Activated naive CD4-positive, alpha-beta T cell treated with anti-CD3 and anti-CD28 coated beads, Interleukin-2, amount 10 ng/mL, durations not matched to agents 7 days and 5 days (primary cell): Measurements from ENCODE around the gene SYT9.

Experiments
- CTCF ChIA-PET: fragments of 350-600 bp; sonication (Branson Sonifier 250); formaldehyde crosslinking; loops from one replicate; lab custom pipeline; 2021; ENCODE audit warnings: antibody characterized with exemption; lab: Charles Lee
- DNase-seq: peaks from one replicate; pipeline ENCODE4 v3.0.0-alpha.2; 2020
- H3K27ac Mint-ChIP-seq: one replicate; pipeline ENCODE4 v1.8.0; 2021; ENCODE audit warnings: mild to moderate bottlenecking, moderate library complexity, mixed read lengths
- H3K27me3 Mint-ChIP-seq: one replicate; pipeline ENCODE4 v1.8.0; 2021; ENCODE audit warnings: mild to moderate bottlenecking, mixed read lengths
- H3K36me3 Mint-ChIP-seq: one replicate; pipeline ENCODE4 v1.8.0; 2021; ENCODE audit warnings: mixed read lengths
- H3K4me1 Mint-ChIP-seq: one replicate; pipeline ENCODE4 v1.8.0; 2021; ENCODE audit warnings: mixed read lengths
- H3K4me3 Mint-ChIP-seq: one replicate; pipeline ENCODE4 v1.8.0; 2021; ENCODE audit warnings: mild to moderate bottlenecking, moderate library complexity, mixed read lengths
- H3K9me3 Mint-ChIP-seq: one replicate; pipeline ENCODE4 v1.8.0; 2021; ENCODE audit warnings: mixed read lengths

Gene SYT9

DNA sequence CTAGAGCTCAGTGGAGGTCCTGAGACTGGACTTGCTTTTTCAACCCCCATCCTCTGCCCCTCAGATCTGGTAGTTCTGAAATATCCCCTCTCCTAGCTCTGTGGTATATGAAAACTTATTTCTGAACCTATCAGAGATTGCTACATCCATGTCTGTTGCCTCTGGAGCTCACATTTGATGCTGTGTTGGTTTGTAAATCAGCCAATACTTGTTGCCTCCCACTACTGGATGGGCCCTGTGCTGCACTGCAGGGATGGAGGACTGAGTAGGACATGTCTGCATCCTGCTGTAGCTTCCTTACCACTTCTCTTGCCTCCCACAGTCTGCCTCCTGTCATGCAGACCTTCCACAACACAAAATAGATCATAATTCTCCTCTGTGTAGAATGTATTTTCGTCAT is 238.8 kb downstream of the SYT9 start:
- no peak overlapping the region for H3K27ac Mint-ChIP-seq
- no peaks in the 10 kb centered on the region for H3K9me3 Mint-ChIP-seq
- CTCF ChIA-PET = no interaction called here
- H3K4me3 Mint-ChIP-seq = no peak overlapping the region
- DNase-seq = no peak
- no peaks in the 10 kb centered on the region for H3K4me1 Mint-ChIP-seq
- H3K36me3 Mint-ChIP-seq = no peaks in the 10 kb centered on the region
- no peaks in the 10 kb centered on the region for H3K27me3 Mint-ChIP-seq

GRCh38 chr11:7492253-7492652 is 240.5 kb downstream of the SYT9 start:
- H3K9me3 Mint-ChIP-seq = no peaks in the 10 kb centered on the region
- H3K4me3 Mint-ChIP-seq = no peak overlapping the region
- no peaks in the 10 kb centered on the region for H3K27me3 Mint-ChIP-seq
- no peak overlapping the region for H3K27ac Mint-ChIP-seq
- no peak for DNase-seq
- CTCF ChIA-PET = no interaction called here
- H3K36me3 Mint-ChIP-seq = no peaks in the 10 kb centered on the region
- no peaks in the 10 kb centered on the region for H3K4me1 Mint-ChIP-seq

GRCh38 chr11:7493670-7494069 is 242.0 kb downstream of the SYT9 start:
- Mint-ChIP-seq H3K9me3 (no peaks in the 10 kb centered on the region), H3K27ac (no peak overlapping the region), H3K4me3 (no peak overlapping the region), H3K4me1 (no peaks in the 10 kb centered on the region), H3K27me3 (no peaks in the 10 kb centered on the region), H3K36me3 (no peaks in the 10 kb centered on the region)
- DNase-seq = no peak
- CTCF ChIA-PET = no interaction called here

DNA sequence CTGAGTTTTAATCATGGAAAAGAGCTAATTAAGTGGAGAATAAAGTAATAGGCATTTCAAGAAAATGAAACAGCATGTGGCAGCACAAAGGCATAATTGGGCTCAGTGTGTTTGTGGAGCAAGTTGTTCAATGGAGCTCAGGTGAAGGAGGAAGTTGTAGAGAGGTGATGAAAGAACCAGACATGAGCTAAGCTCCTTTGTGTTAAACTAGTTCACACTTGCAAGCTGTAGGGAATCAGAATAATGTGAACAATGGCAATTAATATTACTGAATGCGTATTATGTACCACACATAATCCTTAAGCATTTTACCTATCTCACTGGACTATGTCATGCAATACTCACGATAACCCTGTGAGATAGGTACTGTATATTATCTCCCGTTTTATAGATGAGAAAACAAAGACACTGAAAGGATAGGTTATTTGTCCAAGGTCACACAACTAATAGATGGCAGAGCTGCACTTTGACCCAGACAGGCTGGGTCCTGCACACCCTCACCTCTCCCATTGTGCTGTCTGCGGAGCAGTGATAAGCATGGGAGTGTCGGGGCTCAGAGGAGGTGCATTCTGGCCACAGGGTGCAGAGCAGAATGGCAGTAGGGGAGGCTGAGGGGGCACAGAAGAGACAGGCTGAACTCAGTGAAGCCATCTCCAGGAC is 242.5 kb downstream of the SYT9 start:
- no peak for DNase-seq
- CTCF ChIA-PET = no interaction called here
- Mint-ChIP-seq H3K27me3 (no peaks in the 10 kb centered on the region), H3K27ac (no peak overlapping the region), H3K4me1 (no peaks in the 10 kb centered on the region), H3K4me3 (no peak overlapping the region), H3K9me3 (no peaks in the 10 kb centered on the region), H3K36me3 (no peaks in the 10 kb centered on the region)

GRCh38 chr11:7495882-7496551 is 244.3 kb downstream of the SYT9 start:
- Mint-ChIP-seq H3K4me1 (no peaks in the 10 kb centered on the region), H3K27me3 (peaks cover 5% of the 10 kb centered on the region), H3K36me3 (no peaks in the 10 kb centered on the region), H3K27ac (no peak overlapping the region), H3K4me3 (no peak overlapping the region), H3K9me3 (no peaks in the 10 kb centered on the region)
- DNase-seq = no peak
- CTCF ChIA-PET = interaction anchor here (0.6 kb wide), 1 partner anchor 91 kb away, joined by 5 read pairs; no protein-coding TSS in a partner anchor

- Mint-ChIP-seq H3K36me3 (no peaks in the 10 kb centered on the region), H3K27ac (no peak overlapping the region), H3K27me3 (peaks cover 5% of the 10 kb centered on the region), H3K4me1 (no peaks in the 10 kb centered on the region), H3K9me3 (no peaks in the 10 kb centered on the region), H3K4me3 (no peak overlapping the region)
- no peak for DNase-seq
- CTCF ChIA-PET = interaction anchor here (1.1 kb wide), 1 partner anchor 15 kb away, joined by 3 read pairs; the partner anchor contains the start of gene PPFIBP2
Measured at GRCh38 chr11:7498193-7498592, 246.5 kb downstream of the SYT9 start.

DNA sequence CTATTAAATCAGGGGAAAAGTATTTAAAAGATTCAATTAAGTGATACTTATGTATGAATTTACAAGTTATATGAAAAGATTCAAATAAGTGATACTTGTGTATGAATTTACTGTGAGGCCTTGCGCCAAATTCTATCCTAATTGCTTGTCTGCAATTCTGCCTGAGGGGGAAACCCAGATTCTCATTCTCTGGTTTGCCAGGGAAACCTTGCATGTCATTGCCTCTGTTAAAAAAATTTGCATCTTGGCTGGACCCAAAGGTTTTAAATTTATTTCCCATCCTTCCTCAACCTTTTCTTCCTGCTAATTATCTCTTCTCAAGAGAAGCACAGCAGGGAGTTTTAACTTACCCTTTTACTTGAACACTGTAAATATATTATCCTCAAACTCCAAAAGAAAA is 247.4 kb downstream of the SYT9 start:
- no peaks in the 10 kb centered on the region for H3K9me3 Mint-ChIP-seq
- H3K4me1 Mint-ChIP-seq = no peaks in the 10 kb centered on the region
- H3K27ac Mint-ChIP-seq = no peak overlapping the region
- peaks cover 5% of the 10 kb centered on the region for H3K27me3 Mint-ChIP-seq
- H3K4me3 Mint-ChIP-seq = no peak overlapping the region
- CTCF ChIA-PET = interaction anchor here (1.2 kb wide), 1 partner anchor 13 kb away, joined by 4 read pairs; no protein-coding TSS in a partner anchor
- DNase-seq = no peak
- H3K36me3 Mint-ChIP-seq = no peaks in the 10 kb centered on the region

DNA sequence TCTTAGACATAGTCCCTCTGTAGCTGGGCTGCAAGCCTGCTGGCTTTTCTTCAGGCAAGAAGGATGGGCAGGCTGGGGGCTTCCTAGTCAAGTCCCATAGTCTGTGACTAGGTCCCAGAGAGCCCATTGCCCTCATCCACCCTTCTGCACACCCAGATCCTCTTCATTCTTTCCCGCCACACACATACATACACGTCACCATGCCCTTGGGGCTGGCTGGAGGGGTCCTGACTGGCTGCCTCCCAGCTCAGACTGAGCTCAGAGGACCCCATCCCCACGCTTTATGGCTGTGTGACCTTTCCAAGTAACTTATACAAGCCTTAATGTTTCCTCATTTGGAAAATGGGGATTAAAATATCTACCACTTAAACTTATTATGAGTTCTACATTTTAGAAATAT is 248.5 kb downstream of the SYT9 start:
- Mint-ChIP-seq H3K27ac (no peak overlapping the region), H3K4me1 (no peaks in the 10 kb centered on the region), H3K36me3 (no peaks in the 10 kb centered on the region), H3K4me3 (no peak overlapping the region), H3K9me3 (no peaks in the 10 kb centered on the region), H3K27me3 (peaks cover 5% of the 10 kb centered on the region)
- DNase-seq = no peak
- CTCF ChIA-PET = interaction anchor here (1.2 kb wide), 1 partner anchor 12 kb away, joined by 4 read pairs; no protein-coding TSS in a partner anchor

DNA sequence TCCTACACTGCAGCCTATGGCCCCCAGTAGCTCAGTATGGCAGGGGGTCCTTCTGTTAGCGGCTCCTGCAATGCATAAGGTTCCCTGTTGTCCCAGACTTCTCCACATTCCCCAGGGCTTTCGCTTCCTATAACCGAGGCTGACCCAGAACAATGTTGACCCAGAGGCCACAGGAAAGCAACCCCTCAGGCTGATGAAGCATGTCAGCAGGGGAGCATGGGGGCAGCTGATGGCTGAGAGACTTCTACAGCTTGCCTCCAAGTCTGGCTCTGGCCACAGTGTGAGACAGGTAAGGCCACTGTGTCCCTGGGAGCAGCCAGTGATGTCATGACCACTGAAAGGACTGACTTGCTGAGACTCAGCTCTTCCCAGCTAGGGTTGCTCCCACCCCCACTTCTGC is 249.5 kb downstream of the SYT9 start:
- DNase-seq = no peak
- Mint-ChIP-seq H3K27me3 (peaks cover 5% of the 10 kb centered on the region), H3K4me1 (no peaks in the 10 kb centered on the region), H3K9me3 (no peaks in the 10 kb centered on the region), H3K4me3 (no peak overlapping the region), H3K36me3 (no peaks in the 10 kb centered on the region), H3K27ac (no peak overlapping the region)
- CTCF ChIA-PET = no interaction called here

GRCh38 chr11:7501894-7502293 is 250.2 kb downstream of the SYT9 start:
- Mint-ChIP-seq H3K36me3 (no peaks in the 10 kb centered on the region), H3K9me3 (no peaks in the 10 kb centered on the region), H3K27me3 (peaks cover 9% of the 10 kb centered on the region), H3K27ac (no peak overlapping the region), H3K4me1 (no peaks in the 10 kb centered on the region), H3K4me3 (no peak overlapping the region)
- no peak for DNase-seq
- CTCF ChIA-PET = no interaction called here

DNA sequence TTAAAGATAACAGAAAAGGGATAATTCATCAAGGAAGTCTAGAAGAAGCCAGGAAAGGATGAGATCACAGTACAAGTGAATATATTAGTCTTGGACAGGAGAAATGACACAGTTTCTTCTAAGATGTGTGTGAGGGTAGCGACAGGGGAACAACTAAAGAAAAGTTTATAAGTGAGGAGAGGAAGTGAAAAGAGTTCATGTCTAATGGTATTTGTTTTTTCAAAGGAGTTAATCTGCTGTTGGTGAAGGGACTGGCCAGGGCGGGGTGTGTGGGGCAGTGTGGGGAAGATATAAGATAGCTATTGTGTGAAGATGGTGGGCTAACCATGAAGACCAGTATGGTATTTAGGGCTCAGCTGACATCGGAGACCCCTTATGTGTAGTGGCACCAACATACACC is 254.5 kb downstream of the SYT9 start:
- H3K4me1 Mint-ChIP-seq = peaks cover 2% of the 10 kb centered on the region
- no peaks in the 10 kb centered on the region for H3K36me3 Mint-ChIP-seq
- no peaks in the 10 kb centered on the region for H3K9me3 Mint-ChIP-seq
- no peak overlapping the region for H3K27ac Mint-ChIP-seq
- CTCF ChIA-PET = interaction anchor here (1.4 kb wide), 1 partner anchor 182 kb away, joined by 3 read pairs; no protein-coding TSS in a partner anchor
- H3K27me3 Mint-ChIP-seq = peaks cover 13% of the 10 kb centered on the region
- no peak overlapping the region for H3K4me3 Mint-ChIP-seq
- no peak for DNase-seq

DNA sequence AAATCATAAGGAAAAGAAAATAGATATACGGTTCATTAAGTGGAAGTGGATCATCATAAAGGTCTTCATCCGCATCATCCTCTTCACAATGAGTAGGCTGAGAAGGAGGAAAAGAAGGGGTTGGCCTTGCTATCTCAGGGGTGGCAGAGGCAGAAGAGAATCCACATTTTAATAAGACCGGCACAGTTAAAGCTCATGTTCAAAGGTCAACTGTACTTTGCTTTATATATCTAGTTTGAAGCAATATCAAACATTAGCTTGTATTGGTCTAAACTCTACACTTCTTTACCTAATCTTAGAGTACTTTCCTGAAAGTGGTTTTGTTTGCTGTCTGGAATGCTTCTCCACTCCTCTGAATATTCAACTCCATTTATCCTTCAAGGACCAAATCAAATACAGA is 256.4 kb downstream of the SYT9 start:
- no peak for DNase-seq
- CTCF ChIA-PET = interaction anchor here (0.8 to 1.4 kb wide), 3 partner anchors 149 to 157 kb away, joined by 3 to 4 read pairs (median 3); no protein-coding TSS in a partner anchor
- H3K4me1 Mint-ChIP-seq = peaks cover 20% of the 10 kb centered on the region

DNA sequence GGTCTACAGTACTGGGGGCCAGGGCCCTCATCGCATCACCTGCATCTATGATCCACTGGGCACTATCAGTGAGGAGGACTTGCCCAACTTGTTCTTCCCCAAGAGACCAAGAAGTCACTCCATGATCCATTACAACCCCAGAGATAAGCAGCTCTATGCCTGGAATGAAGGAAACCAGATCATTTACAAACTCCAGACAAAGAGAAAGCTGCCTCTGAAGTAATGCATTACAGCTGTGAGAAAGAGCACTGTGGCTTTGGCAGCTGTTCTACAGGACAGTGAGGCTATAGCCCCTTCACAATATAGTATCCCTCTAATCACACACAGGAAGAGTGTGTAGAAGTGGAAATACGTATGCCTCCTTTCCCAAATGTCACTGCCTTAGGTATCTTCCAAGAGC is 258.3 kb downstream of the SYT9 start:
- H3K27ac Mint-ChIP-seq = no peak overlapping the region
- CTCF ChIA-PET = interaction anchor here (0.8 to 5.8 kb wide), 4 partner anchors 13 to 155 kb away, joined by 3 to 31 read pairs (median 4); no protein-coding TSS in a partner anchor
- peaks cover 26% of the 10 kb centered on the region for H3K27me3 Mint-ChIP-seq
- H3K36me3 Mint-ChIP-seq = no peaks in the 10 kb centered on the region
- no peaks in the 10 kb centered on the region for H3K9me3 Mint-ChIP-seq
- no peak overlapping the region for H3K4me3 Mint-ChIP-seq
- DNase-seq = no peak
- peaks cover 29% of the 10 kb centered on the region for H3K4me1 Mint-ChIP-seq

More for the DNA sequence above, 256.4 kb downstream of the SYT9 start:
- no peaks in the 10 kb centered on the region for H3K9me3 Mint-ChIP-seq
- no peaks in the 10 kb centered on the region for H3K36me3 Mint-ChIP-seq
- no peak overlapping the region for H3K4me3 Mint-ChIP-seq
- H3K27me3 Mint-ChIP-seq = peaks cover 15% of the 10 kb centered on the region
- H3K27ac Mint-ChIP-seq = no peak overlapping the region

GRCh38 chr11:7511401-7511800 is 259.7 kb downstream of the SYT9 start:
- no peak for DNase-seq
- Mint-ChIP-seq H3K27me3 (peaks cover 36% of the 10 kb centered on the region), H3K4me3 (no peak overlapping the region), H3K27ac (no peak overlapping the region), H3K9me3 (no peaks in the 10 kb centered on the region), H3K4me1 (peaks cover 44% of the 10 kb centered on the region), H3K36me3 (peaks cover 10% of the 10 kb centered on the region)
- CTCF ChIA-PET = interaction anchor here (0.8 to 5.8 kb wide), 8 partner anchors 11 to 181 kb away, joined by 4 to 43 read pairs (median 16); no protein-coding TSS in a partner anchor
